Ishikawa (cell line): ENCODE measurements around the gene SEMA3A.

ENCODE experiments used
- CEBPB ChIP-seq: IDR thresholded peaks from 2 replicates; pipeline ENCODE4 v1.6.1; 2012
- CREB1 ChIP-seq: IDR thresholded peaks from 2 replicates; pipeline ENCODE4 v1.6.1; 2012; ENCODE audit warnings: low read depth
- EGR1 ChIP-seq: IDR thresholded peaks from 2 replicates; pipeline ENCODE4 v1.6.1; 2012
- EP300 ChIP-seq: IDR thresholded peaks from 2 replicates; pipeline ENCODE4 v1.6.1; 2012; ENCODE audit warnings: borderline replicate concordance
- FOXM1 ChIP-seq: IDR thresholded peaks from 2 replicates; pipeline ENCODE4 v1.6.1; 2012; ENCODE audit warnings: low read depth, borderline replicate concordance
- MAX ChIP-seq: IDR thresholded peaks from 2 replicates; pipeline ENCODE4 v1.6.1; 2012
- NFIC ChIP-seq: IDR thresholded peaks from 2 replicates; pipeline ENCODE4 v1.6.1; 2012
- RAD21 ChIP-seq: IDR thresholded peaks from 2 replicates; pipeline ENCODE4 v1.6.1; 2012; ENCODE audit warnings: low read depth
- REST ChIP-seq: IDR thresholded peaks from 2 replicates; pipeline ENCODE4 v1.6.1; 2012; ENCODE audit warnings: low read depth, mild to moderate bottlenecking
- TAF1 ChIP-seq: IDR thresholded peaks from 2 replicates; pipeline ENCODE4 v1.6.1; 2012; ENCODE audit warnings: low read depth, mild to moderate bottlenecking
- TCF12 ChIP-seq: IDR thresholded peaks from 2 replicates; pipeline ENCODE4 v1.6.1; 2012; ENCODE audit warnings: low read depth
- TEAD4 ChIP-seq: IDR thresholded peaks from 2 replicates; pipeline ENCODE4 v1.6.1; 2012
- YY1 ChIP-seq: IDR thresholded peaks from 2 replicates; pipeline ENCODE4 v1.6.1; 2012; ENCODE audit warnings: low read depth
- ZBTB7A ChIP-seq: IDR thresholded peaks from 2 replicates; pipeline ENCODE4 v1.6.1; 2012; ENCODE audit warnings: low read depth
- TF ChIP-seq, protein P1 (sequence below): IDR thresholded peaks from 2 replicates; pipeline ENCODE4 v1.6.1; 2012

The SEMA3A gene

DNA sequence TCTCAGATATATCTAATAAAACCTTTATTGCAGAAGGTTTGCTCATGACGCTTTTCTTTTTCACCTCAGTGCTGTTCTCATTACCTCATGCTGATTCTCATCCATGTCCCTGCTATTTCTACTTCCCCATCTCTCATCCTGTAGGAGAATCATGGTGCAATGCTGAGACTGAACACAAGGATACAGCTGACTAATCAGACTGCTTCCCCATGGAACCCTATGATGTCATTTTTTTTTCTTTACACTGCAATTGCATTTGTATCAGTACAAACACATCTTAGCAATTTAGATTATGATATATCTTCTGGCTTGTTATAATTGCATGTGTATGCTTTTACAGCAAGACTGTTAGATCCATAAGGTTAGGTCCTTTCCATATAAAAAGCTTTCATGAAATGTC is 93.7 kb downstream of the SEMA3A start:
- TF ChIP-seq RAD21 (no peak), FOXM1 (no peak), MAX (no peak), TCF12 (no peak), YY1 (no peak), CREB1 (no peak), EP300 (no peak), REST (no peak), NFIC (no peak), TEAD4 (no peak), CEBPB (no peak)
- TF ChIP-seq, protein P1, sequence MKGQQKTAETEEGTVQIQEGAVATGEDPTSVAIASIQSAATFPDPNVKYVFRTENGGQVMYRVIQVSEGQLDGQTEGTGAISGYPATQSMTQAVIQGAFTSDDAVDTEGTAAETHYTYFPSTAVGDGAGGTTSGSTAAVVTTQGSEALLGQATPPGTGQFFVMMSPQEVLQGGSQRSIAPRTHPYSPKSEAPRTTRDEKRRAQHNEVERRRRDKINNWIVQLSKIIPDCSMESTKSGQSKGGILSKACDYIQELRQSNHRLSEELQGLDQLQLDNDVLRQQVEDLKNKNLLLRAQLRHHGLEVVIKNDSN, result no peak

DNA sequence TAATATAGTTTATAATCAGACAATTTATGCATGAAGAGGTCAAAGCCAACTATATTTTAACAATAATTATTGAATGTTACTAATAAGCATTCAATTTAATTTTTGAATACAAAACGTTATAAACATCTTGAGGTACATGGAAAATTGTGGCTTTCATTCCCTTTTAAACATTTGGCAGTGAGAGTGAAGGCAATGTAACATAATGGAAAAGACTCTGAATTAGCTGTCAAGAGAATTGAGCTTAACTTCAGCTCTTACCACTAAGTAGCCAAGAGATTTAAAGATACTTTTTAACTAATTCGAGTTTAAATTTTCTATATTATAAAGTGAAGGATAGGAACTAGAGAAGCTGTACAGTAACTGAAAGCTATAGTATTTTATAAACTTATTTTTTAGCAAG is 98.6 kb downstream of the SEMA3A start:
- no peak for TF ChIP-seq YY1
- TF ChIP-seq TCF12, result no peak
- no peak for TF ChIP-seq MAX
- TF ChIP-seq REST, result no peak
- TF ChIP-seq EGR1, result no peak
- TF ChIP-seq EP300, result no peak

GRCh38 chr7:84092207-84092606 is 102.4 kb downstream of the SEMA3A start:
- no peak for TF ChIP-seq REST
- TF ChIP-seq ZBTB7A, result no peak

- TF ChIP-seq TCF12 (no peak), TAF1 (no peak), FOXM1 (no peak), EP300 (no peak), EGR1 (no peak), YY1 (no peak), RAD21 (no peak), CEBPB (no peak), NFIC (no peak), ZBTB7A (no peak), MAX (no peak), TEAD4 (no peak), REST (no peak), CREB1 (no peak)
- TF ChIP-seq, protein P1, result no peak
Observed at GRCh38 chr7:84091318-84091717, 103.3 kb downstream of the SEMA3A start.
